Osteocyte (in vitro differentiated cells): Measurements from ENCODE around the gene TTBK1. TPM values are rescaled to one million over a fixed set of nuclear protein-coding genes. Genes with fewer than 3 reads are reported as not detected.

Experiments
- DNase-seq: peaks from one replicate; pipeline ENCODE4 v3.0.0; 2021; ENCODE audit warnings: mixed read lengths; ENCODE audit not compliant: unreplicated experiment; ENCODE audit errors: extremely low spot score
- H3K27ac Mint-ChIP-seq: one replicate; pipeline ENCODE4 v1.8.0; 2021; ENCODE audit warnings: mild to moderate bottlenecking, mixed read lengths; ENCODE audit not compliant: unreplicated experiment
- H3K27me3 Mint-ChIP-seq: one replicate; pipeline ENCODE4 v1.8.0; 2021; ENCODE audit warnings: mixed read lengths; ENCODE audit not compliant: unreplicated experiment
- H3K36me3 Mint-ChIP-seq: one replicate; pipeline ENCODE4 v1.8.0; 2021; ENCODE audit warnings: mixed read lengths; ENCODE audit not compliant: unreplicated experiment
- H3K4me1 Mint-ChIP-seq: one replicate; pipeline ENCODE4 v1.8.0; 2021; ENCODE audit warnings: mixed read lengths; ENCODE audit not compliant: unreplicated experiment
- H3K4me3 Mint-ChIP-seq: one replicate; pipeline ENCODE4 v1.8.0; 2021; ENCODE audit warnings: mild to moderate bottlenecking, moderate library complexity, mixed read lengths; ENCODE audit not compliant: unreplicated experiment
- H3K9me3 Mint-ChIP-seq: one replicate; pipeline ENCODE4 v1.8.0; 2021; ENCODE audit warnings: mixed read lengths; ENCODE audit not compliant: unreplicated experiment
- CTCF ChIP-seq: fragments of 200-600 bp; sonication (generic); IDR thresholded peaks from 2 replicates; pipeline ENCODE4 v1.5.0; 2021; ENCODE audit warnings: antibody characterized with exemption, mild to moderate bottlenecking, moderate library complexity
- long read RNA-seq: library from polyadenylated mRNA; unstranded; transcript quantifications from one replicate; pipeline ENCODE4 v2.0.0, GENCODE V29; 2021
- total RNA-seq: library from RNA; stranded (reverse); gene quantifications from 2 replicates; pipeline ENCODE4 v1.2.1, GENCODE V29; 2021

Gene TTBK1
- total RNA-seq: 0.05 and 0.08 TPM in 2 replicates
- long read RNA-seq: 0 reads

- no peak within 1 kb of the TSS for H3K27ac Mint-ChIP-seq
- peaks cover 16% of the 10 kb centered on the region for H3K27me3 Mint-ChIP-seq
- no peak for DNase-seq
- TF ChIP-seq CTCF: no peak
- peaks cover 5% of the 10 kb centered on the region for H3K36me3 Mint-ChIP-seq
- peaks cover 9% of the 10 kb centered on the region for H3K9me3 Mint-ChIP-seq
- peaks cover 10% of the 10 kb centered on the region for H3K4me1 Mint-ChIP-seq
- H3K4me3 Mint-ChIP-seq: no peak within 1 kb of the TSS
Observed at GRCh38 chr6:43242908-43243663, at the start of gene TTBK1. TSS of gene TTBK1 (plus strand) at chr6:43243481. CDS start at chr6:43246661, 3,180 bp downstream.

GRCh38 chr6:43193929-43194328, 49.4 kb upstream of the TTBK1 start:
- Mint-ChIP-seq H3K4me1 (no peaks in the 10 kb centered on the region), H3K27ac (no peak overlapping the region), H3K36me3 (peaks cover 32% of the 10 kb centered on the region), H3K4me3 (no peak overlapping the region), H3K27me3 (no peaks in the 10 kb centered on the region), H3K9me3 (no peaks in the 10 kb centered on the region)
- no peak for TF ChIP-seq CTCF
- DNase-seq: no peak

- H3K27ac Mint-ChIP-seq: no peak overlapping the region
- no peaks in the 10 kb centered on the region for H3K4me1 Mint-ChIP-seq
- peaks cover 41% of the 10 kb centered on the region for H3K36me3 Mint-ChIP-seq
- H3K4me3 Mint-ChIP-seq: no peak overlapping the region
- DNase-seq: no peak
- no peaks in the 10 kb centered on the region for H3K9me3 Mint-ChIP-seq
- TF ChIP-seq CTCF: no peak
- H3K27me3 Mint-ChIP-seq: no peaks in the 10 kb centered on the region
Observed at GRCh38 chr6:43196337-43196736, 46.9 kb upstream of the TTBK1 start.

DNA sequence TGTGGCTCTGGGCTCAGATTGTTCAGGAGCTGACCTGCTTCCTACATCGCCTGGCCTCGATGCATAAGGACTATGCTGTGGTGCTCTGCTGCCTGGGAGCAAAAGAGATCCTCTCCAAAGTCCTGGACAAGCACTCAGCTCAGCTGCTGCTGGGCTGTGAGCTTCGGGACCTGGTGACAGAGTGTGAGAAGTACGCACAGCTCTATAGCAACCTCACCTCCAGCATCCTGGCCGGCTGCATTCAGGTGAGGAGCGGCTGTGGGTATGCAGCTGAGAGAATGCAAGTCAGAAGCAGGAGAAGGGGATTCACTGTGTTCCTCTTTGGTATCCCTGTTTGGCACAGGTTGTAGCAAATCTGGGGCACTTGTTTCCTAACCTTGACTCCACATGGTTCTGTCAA, 43.4 kb upstream of the TTBK1 start:
- no peaks in the 10 kb centered on the region for H3K9me3 Mint-ChIP-seq
- H3K27ac Mint-ChIP-seq: no peak overlapping the region
- TF ChIP-seq CTCF: no peak
- H3K4me1 Mint-ChIP-seq: no peaks in the 10 kb centered on the region
- H3K36me3 Mint-ChIP-seq: peaks cover 31% of the 10 kb centered on the region
- no peak overlapping the region for H3K4me3 Mint-ChIP-seq
- no peak for DNase-seq
- H3K27me3 Mint-ChIP-seq: no peaks in the 10 kb centered on the region

GRCh38 chr6:43200541-43200940, 42.7 kb upstream of the TTBK1 start:
- no peaks in the 10 kb centered on the region for H3K9me3 Mint-ChIP-seq
- no peaks in the 10 kb centered on the region for H3K4me1 Mint-ChIP-seq
- H3K36me3 Mint-ChIP-seq: peaks cover 29% of the 10 kb centered on the region
- no peak for TF ChIP-seq CTCF
- no peak overlapping the region for H3K27ac Mint-ChIP-seq
- H3K27me3 Mint-ChIP-seq: no peaks in the 10 kb centered on the region
- DNase-seq: no peak
- H3K4me3 Mint-ChIP-seq: no peak overlapping the region
